Measurements from ENCODE around the gene WDFY1. TPM values are rescaled to one million over a fixed set of nuclear protein-coding genes. Genes with fewer than 3 reads are reported as not detected.

Gene WDFY1
- total and polyA plus RNA-seq, 2 experiments from 2014 or later: 54.5 to 127 TPM

GRCh38 chr2:223894009-223894408 lies 51.1 kb downstream of the WDFY1 start:
- H3K27ac Mint-ChIP-seq: no peak overlapping the region
- no peak for TF ChIP-seq JUNB (IDR thresholded peaks at IDR 0.05; ENCODE audit: unreplicated experiment)
- no peak for TF ChIP-seq ETS1 (IDR thresholded peaks at IDR 0.05)
- TF ChIP-seq ZNF114 (CRISPR knock-in tag; IDR thresholded peaks at IDR 0.05): no peak
- no peak for TF ChIP-seq EZH2phosphoT487 (IDR thresholded peaks at IDR 0.05; ENCODE audit: unreplicated experiment)
- no peak for TF ChIP-seq CTCF (conservative IDR thresholded peaks at IDR 0.05; ENCODE audit: low read depth in 2 of 2)
- no peak for TF ChIP-seq ZNF462 (CRISPR knock-in tag; IDR thresholded peaks at IDR 0.05)
- TF ChIP-seq REST (IDR thresholded peaks at IDR 0.05; ENCODE audit: unreplicated experiment): no peak
- TF ChIP-seq NANOG (IDR thresholded peaks at IDR 0.05; ENCODE audit: borderline replicate concordance): no peak
- no peak for TF ChIP-seq ZNF331 (CRISPR knock-in tag; IDR thresholded peaks at IDR 0.05; ENCODE audit: low read depth)
- TF ChIP-seq POLR2AphosphoS5 (IDR thresholded peaks at IDR 0.05; ENCODE audit: low read depth): no peak
- Histone ChIP-seq H3F3A (replicated peaks; ENCODE audit: low read depth) (no peaks in the 10 kb centered on the region), H3K27ac (ENCODE audit: low read depth) (no peak overlapping the region), H3K4me2 (no peak overlapping the region), H3K4me3 (no peak overlapping the region), H2AFZ (no peak overlapping the region), H3K27me3 (ENCODE audit: insufficient read depth) (no peaks in the 10 kb centered on the region), H3K4me1 (ENCODE audit: insufficient read depth) (no peaks in the 10 kb centered on the region), H3K9me2 (ENCODE audit: insufficient read depth) (no peaks in the 10 kb centered on the region), H3K79me2 (replicated peaks; ENCODE audit: insufficient read depth) (no peaks in the 10 kb centered on the region), H4K20me1 (replicated peaks; ENCODE audit: insufficient read depth) (peaks cover 8% of the 10 kb centered on the region), H3K36me3 (ENCODE audit: insufficient read depth) (peaks cover 33% of the 10 kb centered on the region)
- H3K4me1 Mint-ChIP-seq: no peaks in the 10 kb centered on the region
- no peak for ATAC-seq
- no peak for DNase-seq (ENCODE audit: low spot score)
- no peaks in the 10 kb centered on the region for H3K9me3 Mint-ChIP-seq
- H3K36me3 Mint-ChIP-seq (ENCODE audit: low read depth): peaks cover 61% of the 10 kb centered on the region
- no peak overlapping the region for H3K4me3 Mint-ChIP-seq
- H3K27me3 Mint-ChIP-seq (ENCODE audit: insufficient read depth, low read depth, poor library complexity): peaks cover 2% of the 10 kb centered on the region

All from GM23338 (cell line).